ENCODE measurements around the gene TRAPPC10. TPM values are rescaled to one million over a fixed set of nuclear protein-coding genes. Genes with fewer than 3 reads are reported as not detected.
A peak's percentile ranks its signal among the peaks of the same experiment; 100 is the strongest.

The TRAPPC10 gene
- total and polyA plus RNA-seq, 9 of the 15 experiments (the other 6 are each of a cell fraction or from before 2014, with no cell fraction given), result 1.1 to 33.8 (median 24.3) TPM

GRCh38 chr21:44082648-44083440 is 70.7 kb downstream of the TRAPPC10 start (continued):
- peak; percentile 7; the same call in 1 of the 2 replicates for TF ChIP-seq ERF (CRISPR knock-in tag; IDR thresholded peaks at IDR 0.05)
- peak; percentile 56 for TF ChIP-seq CBFA2T3 (IDR thresholded peaks at IDR 0.05)
- no peak for TF ChIP-seq MXD1 (CRISPR knock-in tag; IDR thresholded peaks at IDR 0.05; ENCODE audit: borderline replicate concordance, poor library complexity, severe bottlenecking)
- TF ChIP-seq ZBTB9 (CRISPR knock-in tag; IDR thresholded peaks at IDR 0.05), result peak; percentile 34; the same call in 1 of the 2 replicates
- TF ChIP-seq CEBPG (CRISPR knock-in tag; IDR thresholded peaks at IDR 0.05), result no peak
- TF ChIP-seq CEBPG (tag; conservative IDR thresholded peaks at IDR 0.05 in 1 of 2, IDR thresholded peaks at IDR 0.05 in 1 of 2), result no peak

- CTCF ChIA-PET (ENCODE audit: low intra/inter-chr PET ratio), result interaction anchor here (0.6 kb wide), 1 partner anchor 1118 kb away, joined by 3 read pairs; no protein-coding TSS in a partner anchor
- intact Hi-C loops (cut with micrococcal nuclease) (no loop called here), in situ Hi-C loops (cut with MboI) (no loop called here)
- Histone ChIP-seq H2AFZ (ENCODE audit: low read depth, low read length) (no peak overlapping the region), H3K9me1 (ENCODE audit: control insufficient read depth, insufficient read depth, low read length) (no peaks in the 10 kb centered on the region), H3K27me3 (ENCODE audit: control insufficient read depth in 2 of 2, insufficient read depth in 2 of 2, low read length in 2 of 2) (no peaks in the 10 kb centered on the region), H3K79me2 (ENCODE audit: control insufficient read depth, insufficient read depth, low read length) (no peaks in the 10 kb centered on the region), H3K27ac (ENCODE audit: extremely low read depth, low read depth, low read length) (no peak overlapping the region), H3K36me3 (ENCODE audit: control insufficient read depth, insufficient read depth, low read length) (peaks cover 98% of the 10 kb centered on the region), H3K9me3 (replicated peaks; ENCODE audit: control insufficient read depth, insufficient read depth, low read depth, low read length) (no peaks in the 10 kb centered on the region), H3K4me2 (ENCODE audit: insufficient read depth, low read length) (no peak overlapping the region), H3K9ac (ENCODE audit: insufficient read depth in 1 of 2, low read depth in 2 of 2, low read length in 2 of 2) (peak overlapping the region in 1 of 2 experiments; percentile 61; a peak in 2 of 4 replicates), H3K4me3 (no peak overlapping the region), H3K4me1 (replicated peaks in 1 of 2; ENCODE audit: control insufficient read depth in 2 of 2, insufficient read depth in 2 of 2, low read length in 2 of 2) (peaks cover 4 to 6% of the 10 kb centered on the region in 2 experiments; a peak in 2 of 5 replicates), H4K20me1 (replicated peaks; ENCODE audit: control insufficient read depth, insufficient read depth, low read length) (no peaks in the 10 kb centered on the region)
- ATAC-seq (no peak), FAIRE-seq (no peak), DNase-seq (ENCODE audit: extremely low read depth in 1 of 4, low spot score in 3 of 4) (no peak)
- POLR2A ChIA-PET, result interaction anchor here (0.8 to 3.4 kb wide), 7 partner anchors 10 to 37 kb away, joined by 3 to 14 read pairs (median 4); no protein-coding TSS in a partner anchor
- 93% methylated on average over 16 of the region's 16 CpGs for WGBS (ENCODE audit: insufficient coverage, low coverage, missing lambda C conversion rate)
- BruUV-seq (replicated peaks), result no TSS peak
- TF ChIP-seq POLR2G (IDR thresholded peaks at IDR 0.05; ENCODE audit: low read depth, low read length) (0 out of 2 replicates have a peak, but pooled peaks have one; percentile 35), PURB (CRISPR knock-in tag; IDR thresholded peaks at IDR 0.05; ENCODE audit: low read depth) (no peak)
Observed at GRCh38 chr21:44083631-44084291, 71.7 kb downstream of the TRAPPC10 start.

All from K562 (cell line).